ENCODE data around the gene ALDH1A1. TPM values are rescaled to one million over a fixed set of nuclear protein-coding genes. Genes with fewer than 3 reads are reported as not detected.
A peak's percentile ranks its signal among the peaks of the same experiment; 100 is the strongest.

ALDH1A1 gene
- total and polyA plus RNA-seq, 9 of the 15 experiments (the other 6 are each of a cell fraction or from before 2014, with no cell fraction given), result 1.8 to 86.3 (median 24.4) TPM

DNA sequence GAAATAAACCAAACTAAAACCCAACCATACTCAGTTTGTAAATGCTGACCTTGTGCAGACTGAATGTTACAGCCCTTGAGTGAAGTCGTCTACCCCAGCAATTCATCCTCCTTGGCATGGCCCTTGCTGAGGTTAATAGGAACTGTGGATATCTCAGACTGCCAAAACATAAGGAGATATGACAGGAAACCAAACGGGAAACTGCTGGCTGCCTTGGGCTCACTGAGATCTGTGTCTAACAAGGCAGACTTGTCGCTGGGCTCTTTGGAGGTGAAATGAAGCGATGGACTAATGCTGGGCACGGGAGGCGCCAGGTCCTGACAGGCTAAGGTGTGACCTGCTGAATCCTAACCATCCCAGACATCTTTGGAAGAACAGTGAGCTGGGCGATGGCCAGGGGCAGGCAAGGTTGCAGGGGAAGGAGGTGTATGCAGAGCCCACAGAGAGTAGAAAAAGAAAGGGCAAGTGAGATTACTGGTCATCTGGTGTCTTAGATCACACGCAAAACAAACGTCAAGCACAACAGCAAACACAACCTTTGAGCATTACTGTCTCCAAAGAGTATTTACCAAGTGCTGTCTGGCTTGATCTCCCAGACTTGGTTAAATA is 44.6 kb upstream of the ALDH1A1 start:
- H3K4me3 ChIP-seq, result no peak overlapping the region
- peak overlapping the region; percentile 76 for H3K4me2 ChIP-seq (ENCODE audit: insufficient read depth, low read length)
- peak; percentile 32 for FAIRE-seq
- in situ Hi-C loops (cut with MboI) (no loop called here), intact Hi-C loops (cut with micrococcal nuclease) (no loop called here)
- no peaks in the 10 kb centered on the region for H3K79me2 ChIP-seq (ENCODE audit: control insufficient read depth, insufficient read depth, low read length)
- H3K27ac ChIP-seq (ENCODE audit: extremely low read depth, low read depth, low read length), result peak overlapping the region; percentile 61; the same call in 2 of the 3 replicates
- H2AFZ ChIP-seq (ENCODE audit: low read depth, low read length), result peak overlapping the region; percentile 96
- TF ChIP-seq NCOA6 (IDR thresholded peaks at IDR 0.05), result no peak
- TF ChIP-seq SP1 (CRISPR knock-in tag; IDR thresholded peaks at IDR 0.05), result no peak
- TF ChIP-seq, protein P1, sequence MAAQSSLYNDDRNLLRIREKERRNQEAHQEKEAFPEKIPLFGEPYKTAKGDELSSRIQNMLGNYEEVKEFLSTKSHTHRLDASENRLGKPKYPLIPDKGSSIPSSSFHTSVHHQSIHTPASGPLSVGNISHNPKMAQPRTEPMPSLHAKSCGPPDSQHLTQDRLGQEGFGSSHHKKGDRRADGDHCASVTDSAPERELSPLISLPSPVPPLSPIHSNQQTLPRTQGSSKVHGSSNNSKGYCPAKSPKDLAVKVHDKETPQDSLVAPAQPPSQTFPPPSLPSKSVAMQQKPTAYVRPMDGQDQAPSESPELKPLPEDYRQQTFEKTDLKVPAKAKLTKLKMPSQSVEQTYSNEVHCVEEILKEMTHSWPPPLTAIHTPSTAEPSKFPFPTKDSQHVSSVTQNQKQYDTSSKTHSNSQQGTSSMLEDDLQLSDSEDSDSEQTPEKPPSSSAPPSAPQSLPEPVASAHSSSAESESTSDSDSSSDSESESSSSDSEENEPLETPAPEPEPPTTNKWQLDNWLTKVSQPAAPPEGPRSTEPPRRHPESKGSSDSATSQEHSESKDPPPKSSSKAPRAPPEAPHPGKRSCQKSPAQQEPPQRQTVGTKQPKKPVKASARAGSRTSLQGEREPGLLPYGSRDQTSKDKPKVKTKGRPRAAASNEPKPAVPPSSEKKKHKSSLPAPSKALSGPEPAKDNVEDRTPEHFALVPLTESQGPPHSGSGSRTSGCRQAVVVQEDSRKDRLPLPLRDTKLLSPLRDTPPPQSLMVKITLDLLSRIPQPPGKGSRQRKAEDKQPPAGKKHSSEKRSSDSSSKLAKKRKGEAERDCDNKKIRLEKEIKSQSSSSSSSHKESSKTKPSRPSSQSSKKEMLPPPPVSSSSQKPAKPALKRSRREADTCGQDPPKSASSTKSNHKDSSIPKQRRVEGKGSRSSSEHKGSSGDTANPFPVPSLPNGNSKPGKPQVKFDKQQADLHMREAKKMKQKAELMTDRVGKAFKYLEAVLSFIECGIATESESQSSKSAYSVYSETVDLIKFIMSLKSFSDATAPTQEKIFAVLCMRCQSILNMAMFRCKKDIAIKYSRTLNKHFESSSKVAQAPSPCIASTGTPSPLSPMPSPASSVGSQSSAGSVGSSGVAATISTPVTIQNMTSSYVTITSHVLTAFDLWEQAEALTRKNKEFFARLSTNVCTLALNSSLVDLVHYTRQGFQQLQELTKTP (IDR thresholded peaks at IDR 0.05; ENCODE audit: low read depth in 1 of 2, partially characterized antibody in 2 of 2), result peak in 1 of 2 experiments; percentile 50
- no peak for TF ChIP-seq NFE2L1 (tag; IDR thresholded peaks at IDR 0.05; ENCODE audit: borderline replicate concordance, low read depth)
- TF ChIP-seq CHD1 (IDR thresholded peaks at IDR 0.05; ENCODE audit: low read length), result no peak
- peak; percentile 55; the same call in 1 of the 2 replicates for TF ChIP-seq HMBOX1 (IDR thresholded peaks at IDR 0.05)
- H3K27me3 ChIP-seq (ENCODE audit: control insufficient read depth in 2 of 2, insufficient read depth in 2 of 2, low read length in 2 of 2), result no peaks in the 10 kb centered on the region
- CTCF ChIA-PET (ENCODE audit: low intra/inter-chr PET ratio), result no interaction called here
- ATAC-seq, result peak; percentile 78
- WGBS (ENCODE audit: insufficient coverage, low coverage, missing lambda C conversion rate), result 30% methylated on average over 9 of the region's 9 CpGs
- H3K9me1 ChIP-seq (ENCODE audit: control insufficient read depth, insufficient read depth, low read length), result no peaks in the 10 kb centered on the region
- no peaks in the 10 kb centered on the region for H4K20me1 ChIP-seq (replicated peaks; ENCODE audit: control insufficient read depth, insufficient read depth, low read length)
- BruUV-seq (replicated peaks), result no TSS peak
- POLR2A ChIA-PET, result no interaction called here
- H3K9me3 ChIP-seq (replicated peaks; ENCODE audit: control insufficient read depth, insufficient read depth, low read depth, low read length), result 0 out of 2 replicates have a peak, but pooled peaks cover 4% of the 10 kb centered on the region
- H3K9ac ChIP-seq (ENCODE audit: insufficient read depth in 1 of 2, low read depth in 2 of 2, low read length in 2 of 2), result peak overlapping the region; percentile 38 to 79; a peak in 3 of 4 replicates
- H3K36me3 ChIP-seq (ENCODE audit: control insufficient read depth, insufficient read depth, low read length), result no peaks in the 10 kb centered on the region
- H3K4me1 ChIP-seq (replicated peaks in 1 of 2; ENCODE audit: control insufficient read depth in 2 of 2, insufficient read depth in 2 of 2, low read length in 2 of 2), result peaks cover 5 to 12% of the 10 kb centered on the region in 2 experiments; a peak in 4 of 5 replicates
- DNase-seq (ENCODE audit: extremely low read depth in 1 of 4, low spot score in 3 of 4), result peak in 2 of 4 experiments; percentile 5 to 28
